ENCODE measurements around the gene TMEM250. TPM values are rescaled to one million over a fixed set of nuclear protein-coding genes. Genes with fewer than 3 reads are reported as not detected.

TMEM250 gene
- total RNA-seq, 4 donors from 2014 or later: 23.8 to 31.1 (median 28.4) TPM

DNA sequence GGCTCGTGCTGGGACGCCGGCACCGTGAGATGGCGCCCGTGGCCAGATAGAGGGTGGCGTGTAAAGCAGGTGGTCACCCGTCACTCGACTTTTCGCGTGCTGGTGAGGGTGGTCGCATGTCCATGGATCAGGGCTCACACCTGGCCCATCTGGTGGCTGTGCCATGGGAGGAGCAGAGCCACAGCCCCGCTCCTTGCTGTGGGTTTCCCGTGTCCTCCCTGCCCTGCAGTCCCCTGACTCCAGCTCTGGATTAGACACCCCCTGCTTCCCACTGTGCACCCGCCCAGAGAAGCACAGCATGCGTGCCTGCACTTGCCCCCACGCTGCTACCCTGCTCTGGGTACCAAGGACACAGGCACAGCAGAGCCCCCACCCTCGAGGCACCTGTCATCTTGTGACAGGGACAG, 1.8 kb upstream of the TMEM250 start:
- ATAC-seq (ENCODE audit: low FRiP score) (no peak), DNase-seq (ENCODE audit: low spot score) (no peak)
- TF ChIP-seq, protein P1, sequence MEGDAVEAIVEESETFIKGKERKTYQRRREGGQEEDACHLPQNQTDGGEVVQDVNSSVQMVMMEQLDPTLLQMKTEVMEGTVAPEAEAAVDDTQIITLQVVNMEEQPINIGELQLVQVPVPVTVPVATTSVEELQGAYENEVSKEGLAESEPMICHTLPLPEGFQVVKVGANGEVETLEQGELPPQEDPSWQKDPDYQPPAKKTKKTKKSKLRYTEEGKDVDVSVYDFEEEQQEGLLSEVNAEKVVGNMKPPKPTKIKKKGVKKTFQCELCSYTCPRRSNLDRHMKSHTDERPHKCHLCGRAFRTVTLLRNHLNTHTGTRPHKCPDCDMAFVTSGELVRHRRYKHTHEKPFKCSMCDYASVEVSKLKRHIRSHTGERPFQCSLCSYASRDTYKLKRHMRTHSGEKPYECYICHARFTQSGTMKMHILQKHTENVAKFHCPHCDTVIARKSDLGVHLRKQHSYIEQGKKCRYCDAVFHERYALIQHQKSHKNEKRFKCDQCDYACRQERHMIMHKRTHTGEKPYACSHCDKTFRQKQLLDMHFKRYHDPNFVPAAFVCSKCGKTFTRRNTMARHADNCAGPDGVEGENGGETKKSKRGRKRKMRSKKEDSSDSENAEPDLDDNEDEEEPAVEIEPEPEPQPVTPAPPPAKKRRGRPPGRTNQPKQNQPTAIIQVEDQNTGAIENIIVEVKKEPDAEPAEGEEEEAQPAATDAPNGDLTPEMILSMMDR (IDR thresholded peaks at IDR 0.05): no peak

DNA sequence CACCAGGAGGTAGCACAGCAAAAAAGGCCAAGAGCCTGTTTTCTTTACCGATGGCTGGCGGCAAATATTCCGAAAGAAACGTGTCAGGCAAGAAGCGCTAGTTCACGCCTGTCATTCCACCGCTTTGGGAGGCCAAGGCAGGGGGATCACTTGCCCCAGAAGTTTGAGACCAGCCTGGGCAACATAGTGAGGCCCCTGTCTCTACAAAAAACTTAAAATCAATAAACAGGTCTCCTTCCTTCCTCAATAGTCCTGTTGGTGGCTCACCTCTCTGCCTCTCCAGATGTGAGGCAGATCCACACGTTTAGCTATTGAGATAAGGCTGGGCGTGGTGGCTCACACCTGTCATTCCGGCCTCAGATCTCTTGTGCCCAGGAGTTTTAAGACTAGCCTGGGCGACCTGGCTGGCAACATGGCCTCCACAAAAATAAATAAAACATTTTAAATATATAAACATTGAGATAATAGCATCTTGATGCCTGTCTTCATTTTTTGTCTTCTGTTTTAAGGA, 1.3 kb upstream of the TMEM250 start:
- ATAC-seq (ENCODE audit: low FRiP score) (no peak), DNase-seq (ENCODE audit: low spot score) (no peak)
- TF ChIP-seq, protein P1 (IDR thresholded peaks at IDR 0.05): no peak

DNA sequence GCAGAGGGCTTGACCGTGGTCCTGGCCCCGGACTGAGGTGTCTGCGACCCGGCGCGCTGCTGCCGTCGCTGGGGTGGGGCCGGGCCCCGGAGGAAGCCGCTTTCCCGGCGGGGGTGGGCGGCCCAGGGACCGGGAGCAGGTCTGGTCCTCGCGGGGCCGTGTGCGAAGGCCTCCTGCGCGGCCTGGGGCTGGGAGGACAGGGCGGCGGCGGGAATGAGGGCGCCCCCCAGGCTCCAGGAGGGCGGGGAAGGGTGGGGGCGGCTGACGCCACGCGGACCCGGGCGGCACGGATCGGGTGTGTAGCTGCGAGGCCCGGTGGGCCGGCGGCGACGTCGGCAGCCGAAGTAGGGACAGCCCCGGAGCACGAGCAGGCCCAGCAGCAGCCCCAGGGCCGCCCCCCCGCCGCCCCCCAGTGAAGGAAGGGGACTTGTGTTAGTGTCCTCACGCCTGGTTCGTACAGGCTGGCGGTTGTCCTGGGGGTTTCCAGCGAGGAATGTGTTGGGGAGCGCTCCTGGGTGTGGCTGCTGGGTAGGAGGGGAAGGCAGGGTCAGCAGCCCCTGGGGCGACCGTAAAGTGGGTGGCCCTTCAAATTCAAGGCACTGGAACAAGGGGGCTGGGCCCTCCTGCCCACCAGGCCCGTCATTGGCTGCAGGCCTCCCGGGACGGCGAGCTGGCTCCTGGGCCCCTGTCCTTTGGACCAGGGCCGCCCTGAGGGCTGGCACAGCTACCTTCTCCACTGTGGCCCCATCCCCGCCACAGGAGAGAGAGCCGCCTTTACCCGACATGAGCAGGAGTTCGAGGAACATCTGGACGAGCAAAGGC, 597 bp upstream of the TMEM250 start:
- DNase-seq (ENCODE audit: low spot score) (no peak), ATAC-seq (ENCODE audit: low FRiP score) (peak; percentile 1)
- TF ChIP-seq, protein P1 (IDR thresholded peaks at IDR 0.05): no peak

DNA sequence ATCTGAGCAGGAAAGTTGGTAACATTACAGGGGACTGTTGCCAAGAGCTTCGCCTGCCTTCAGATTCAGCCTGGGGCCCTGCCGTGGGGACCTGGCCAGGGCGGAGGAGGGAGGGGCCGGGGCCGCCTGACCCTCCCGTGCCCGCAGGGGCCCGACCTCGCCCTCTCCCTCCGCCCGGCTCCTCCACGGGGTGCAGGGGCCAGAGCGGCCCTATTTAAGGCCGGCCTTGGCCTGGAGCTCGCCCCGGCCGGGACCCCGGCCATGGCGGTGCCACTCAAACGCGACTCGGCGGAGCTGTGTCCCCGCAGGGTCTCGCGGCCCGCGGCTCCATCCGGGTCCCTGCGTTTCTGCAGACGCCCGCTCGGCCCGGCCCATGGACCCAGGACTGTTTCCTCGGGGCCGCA, 757 bp downstream of the TMEM250 start:
- TF ChIP-seq, protein P1 (IDR thresholded peaks at IDR 0.05): no peak
- ATAC-seq (ENCODE audit: low FRiP score): peak; percentile 2
- no peak for DNase-seq (ENCODE audit: low spot score)

DNA sequence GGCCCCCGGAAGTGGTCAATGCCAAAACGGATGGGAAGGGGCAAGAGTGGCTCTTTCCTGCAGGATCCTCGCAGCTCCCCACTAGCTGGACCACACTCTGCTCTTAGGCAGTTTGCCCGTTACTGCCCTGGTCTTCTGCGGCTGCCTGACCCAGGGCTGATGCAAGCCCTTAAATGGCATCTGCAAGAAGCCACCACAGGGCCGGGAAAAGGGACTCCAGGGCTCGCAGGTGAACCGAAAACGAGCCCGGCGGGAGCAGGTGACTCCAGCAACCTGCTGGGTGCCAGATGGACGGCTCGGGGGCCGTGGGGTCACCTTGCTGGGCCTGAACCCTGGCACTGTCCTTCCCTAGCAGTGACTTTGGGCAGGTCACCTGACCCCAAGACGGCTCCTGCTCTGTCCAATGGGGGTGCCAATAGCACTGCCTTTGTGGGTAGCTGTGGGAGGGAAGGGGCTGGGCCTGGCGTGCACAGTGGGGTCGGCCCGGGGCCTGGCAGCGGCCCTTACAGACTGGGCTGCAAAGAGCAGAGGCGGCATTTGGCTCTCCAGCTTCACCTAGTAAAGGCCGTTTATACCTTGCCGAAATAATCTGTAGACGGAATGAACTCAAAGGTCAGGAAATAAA, 1.3 kb downstream of the TMEM250 start:
- TF ChIP-seq, protein P1 (IDR thresholded peaks at IDR 0.05): no peak
- DNase-seq (ENCODE audit: low spot score) (no peak), ATAC-seq (ENCODE audit: low FRiP score) (no peak)

DNA sequence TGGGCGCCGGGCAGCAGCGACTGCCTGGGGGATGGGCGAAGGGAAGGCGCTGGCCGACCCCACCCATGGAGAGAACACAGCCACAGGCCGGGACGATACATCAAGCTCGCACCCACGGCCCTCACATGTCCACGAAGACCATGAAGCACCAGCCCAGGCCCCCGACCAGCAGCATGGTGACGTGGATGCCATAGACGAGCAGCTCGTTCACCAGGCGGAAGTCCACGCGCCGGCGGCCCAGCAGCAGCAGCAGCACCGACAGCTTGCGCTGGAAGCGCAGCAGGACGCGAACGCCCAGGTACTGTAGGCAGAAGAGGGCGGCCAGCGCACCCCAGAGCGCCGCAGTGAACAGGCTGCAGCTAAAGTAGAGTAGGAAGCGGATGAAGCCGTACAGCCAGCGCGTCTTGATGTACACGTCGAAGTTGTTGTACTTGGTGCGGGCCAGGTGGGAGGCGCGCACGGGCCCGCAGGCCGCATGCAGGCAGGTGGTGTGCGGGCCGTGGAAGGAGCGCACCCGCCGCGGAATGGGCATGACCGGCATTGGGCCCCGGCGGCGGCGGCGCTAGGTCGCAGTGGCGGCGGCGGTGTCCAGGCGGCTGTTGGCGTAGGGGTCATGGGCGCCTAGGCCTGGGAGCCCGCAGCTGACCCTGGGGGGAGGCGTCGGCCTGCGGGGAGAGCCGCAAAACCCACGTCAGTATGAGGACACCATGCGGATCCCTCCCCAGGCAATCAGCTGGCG, 2.1 kb downstream of the TMEM250 start:
- no peak for ATAC-seq (ENCODE audit: low FRiP score)
- no peak for DNase-seq (ENCODE audit: low spot score)
- TF ChIP-seq, protein P1 (IDR thresholded peaks at IDR 0.05): no peak

Measured in omental fat pad (tissue), 4 donors.